Panc1 (cell line): ENCODE results near the gene ACSBG1. TPM values are rescaled to one million over a fixed set of nuclear protein-coding genes. Genes with fewer than 3 reads are reported as not detected.

Source experiments
- ATAC-seq: fragments of 200-7000 bp; cut with Tn5 transposase; 2 replicates; pipeline ENCODE4 v1.9.1; 2020; ENCODE audit warnings: mild to moderate bottlenecking, moderate library complexity
- BruUV-seq: library from RNA; stranded (reverse); fragments of 400-500 nt; replicated peaks from 2 replicates; lab custom pipeline; 2021; lab: Mats Ljungman, UMichigan
- CTCF ChIA-PET: fragments of 300-600 bp; sonication (Branson Sonifier 250); formaldehyde crosslinking; loops from one replicate; lab custom pipeline; 2022; ENCODE audit warnings: antibody characterized with exemption; lab: Charles Lee
- POLR2A ChIA-PET: fragments of 300-600 bp; sonication (Branson Sonifier 250); formaldehyde crosslinking; loops from one replicate; lab custom pipeline; 2022; ENCODE audit warnings: antibody characterized with exemption; lab: Charles Lee
- DNase-seq: peaks from one replicate; pipeline ENCODE4 v3.0.0-alpha.2; 2010; ENCODE audit warnings: low read depth, low spot score
- H3K27ac ChIP-seq: 2 replicates; pipeline ENCODE4 v1.5.1; 2011; ENCODE audit warnings: mild to moderate bottlenecking, low read length, inconsistent platforms
- H3K27me3 ChIP-seq: fragments of 200-500 bp; sonication (Bioruptor generic); 2 replicates; pipeline ENCODE4 v1.6.0; 2014; ENCODE audit warnings: low read length, inconsistent platforms; ENCODE audit not compliant: control insufficient read depth, insufficient read depth
- H3K36me3 ChIP-seq: fragments of 200-500 bp; sonication (Bioruptor generic); 2 replicates; pipeline ENCODE4 v1.5.1; 2014; ENCODE audit warnings: inconsistent platforms, mild to moderate bottlenecking, low read length, moderate library complexity; ENCODE audit not compliant: control insufficient read depth, insufficient read depth
- H3K4me1 ChIP-seq: 2 replicates; pipeline ENCODE4 v1.5.1; 2011; ENCODE audit warnings: inconsistent platforms, mild to moderate bottlenecking, low read length, moderate library complexity; ENCODE audit not compliant: control insufficient read depth, insufficient read depth
- H3K4me3 ChIP-seq, 2 experiments: 2 replicates each; pipeline ENCODE4 v1.5.1; 2011 to 2012; ENCODE audit warnings: low read depth in 2 of 2, low read length in 2 of 2, mild to moderate bottlenecking in 2 of 2, inconsistent platforms in 1 of 2, moderate library complexity in 1 of 2
- H3K9me3 ChIP-seq: fragments of 200-500 bp; sonication (Bioruptor generic); 2 replicates; pipeline ENCODE4 v1.5.1; 2014; ENCODE audit warnings: low read depth, mild to moderate bottlenecking, inconsistent platforms, low read length, moderate library complexity; ENCODE audit not compliant: control insufficient read depth, insufficient read depth
- POLR2AphosphoS5 ChIP-seq: IDR thresholded peaks from 2 replicates; pipeline ENCODE4 v1.6.1; 2012; ENCODE audit warnings: mild to moderate bottlenecking, low read depth, low read length, moderate library complexity
- REST ChIP-seq, 2 experiments: IDR thresholded peaks; 2 replicates each; pipeline ENCODE4 v1.6.1; 2011 to 2012; ENCODE audit warnings: low read depth in 2 of 2, control low read depth in 1 of 2, low read length in 1 of 2, mild to moderate bottlenecking in 1 of 2, moderate library complexity in 1 of 2; ENCODE audit not compliant: insufficient read depth in 1 of 2
- SIN3A ChIP-seq: IDR thresholded peaks from 2 replicates; pipeline ENCODE4 v1.6.1; 2012; ENCODE audit warnings: low read depth, mild to moderate bottlenecking, low read length, moderate library complexity, borderline replicate concordance; ENCODE audit not compliant: insufficient read depth
- TCF7L2 ChIP-seq: IDR thresholded peaks from 2 replicates; pipeline ENCODE4 v1.6.1; 2011; ENCODE audit warnings: mild to moderate bottlenecking, low read depth, low read length, inconsistent platforms
- in situ Hi-C: cut with HindIII; loops from 2 replicates; pipeline ENCODE4 v1.10.0; 2016; ENCODE audit warnings: low sequenced_read_pairs, low pct_unique_long_range_greater_than_20kb
- intact Hi-C: fragments of 100-400 bp; cut with micrococcal nuclease; formaldehyde crosslinking; loops from one replicate; pipeline ENCODE4 v1.10.0; 2022; ENCODE audit not compliant: unreplicated experiment
- total RNA-seq: library from RNA; stranded (reverse); gene quantifications from one replicate; pipeline ENCODE4 v1.2.1, GENCODE V29; 2021; ENCODE audit not compliant: unreplicated experiment
- TF ChIP-seq, protein P1 (sequence below): fragments of 450-650 bp; IDR thresholded peaks from 2 replicates; pipeline ENCODE4 v1.5.1; 2017; ENCODE audit warnings: mild to moderate bottlenecking

The ACSBG1 gene
- total RNA-seq, 1 experiment from 2014 or later: 0.31 TPM

DNA sequence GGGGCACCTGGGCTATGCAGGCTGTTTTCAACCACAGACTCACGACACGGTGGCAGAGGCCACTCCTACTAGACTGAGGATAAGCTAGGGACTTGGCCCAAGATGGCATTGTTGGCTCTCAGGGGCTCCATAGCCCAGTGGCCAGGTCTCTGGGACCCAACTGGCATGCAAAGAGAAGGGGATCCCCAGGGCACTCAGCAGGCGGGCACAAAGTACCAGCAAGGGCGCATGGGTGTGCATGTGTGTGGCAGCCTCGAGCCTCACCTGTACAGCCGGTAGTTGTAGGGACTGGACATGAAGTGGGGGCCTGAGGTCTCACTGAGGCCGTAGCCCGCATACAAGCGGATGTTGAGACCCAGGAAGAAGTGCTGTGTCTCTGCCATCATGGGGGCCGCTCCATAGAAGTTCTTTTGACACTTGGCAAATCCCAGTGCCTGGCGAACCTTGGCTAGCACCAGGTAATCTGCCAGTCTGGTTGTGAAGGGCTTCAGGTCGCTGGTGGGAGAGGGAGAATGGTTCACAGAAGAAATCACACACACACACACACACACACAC lies 55.0 kb downstream of the ACSBG1 start:
- TF ChIP-seq POLR2AphosphoS5 (no peak), TCF7L2 (no peak), SIN3A (no peak), REST (IDR thresholded peaks at IDR 0.05; ENCODE audit: insufficient read depth in 1 of 2, low read depth in 2 of 2, low read length in 1 of 2) (no peak)
- TF ChIP-seq, protein P1, sequence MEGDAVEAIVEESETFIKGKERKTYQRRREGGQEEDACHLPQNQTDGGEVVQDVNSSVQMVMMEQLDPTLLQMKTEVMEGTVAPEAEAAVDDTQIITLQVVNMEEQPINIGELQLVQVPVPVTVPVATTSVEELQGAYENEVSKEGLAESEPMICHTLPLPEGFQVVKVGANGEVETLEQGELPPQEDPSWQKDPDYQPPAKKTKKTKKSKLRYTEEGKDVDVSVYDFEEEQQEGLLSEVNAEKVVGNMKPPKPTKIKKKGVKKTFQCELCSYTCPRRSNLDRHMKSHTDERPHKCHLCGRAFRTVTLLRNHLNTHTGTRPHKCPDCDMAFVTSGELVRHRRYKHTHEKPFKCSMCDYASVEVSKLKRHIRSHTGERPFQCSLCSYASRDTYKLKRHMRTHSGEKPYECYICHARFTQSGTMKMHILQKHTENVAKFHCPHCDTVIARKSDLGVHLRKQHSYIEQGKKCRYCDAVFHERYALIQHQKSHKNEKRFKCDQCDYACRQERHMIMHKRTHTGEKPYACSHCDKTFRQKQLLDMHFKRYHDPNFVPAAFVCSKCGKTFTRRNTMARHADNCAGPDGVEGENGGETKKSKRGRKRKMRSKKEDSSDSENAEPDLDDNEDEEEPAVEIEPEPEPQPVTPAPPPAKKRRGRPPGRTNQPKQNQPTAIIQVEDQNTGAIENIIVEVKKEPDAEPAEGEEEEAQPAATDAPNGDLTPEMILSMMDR: no peak
- in situ Hi-C loops: no loop called here
- no peak for ATAC-seq
- Histone ChIP-seq H3K27me3 (no peaks in the 10 kb centered on the region), H3K4me1 (no peaks in the 10 kb centered on the region), H3K4me3 (no peak overlapping the region), H3K36me3 (no peaks in the 10 kb centered on the region), H3K27ac (no peak overlapping the region), H3K9me3 (no peaks in the 10 kb centered on the region)
- intact Hi-C loops: no loop called here
- ChIA-PET POLR2A (no interaction called here), CTCF (interaction anchor here (1.1 kb wide), 1 partner anchor 16 kb away, joined by 4 read pairs; no protein-coding TSS in a partner anchor)
- no peak for DNase-seq
- no TSS peak for BruUV-seq

- intact Hi-C loops (no loop called here), in situ Hi-C loops (no loop called here)
- no peak for DNase-seq
- Histone ChIP-seq H3K27me3 (no peaks in the 10 kb centered on the region), H3K36me3 (no peaks in the 10 kb centered on the region), H3K27ac (no peak overlapping the region), H3K9me3 (no peaks in the 10 kb centered on the region), H3K4me3 (no peak overlapping the region), H3K4me1 (no peaks in the 10 kb centered on the region)
- BruUV-seq: no TSS peak
- ChIA-PET POLR2A (no interaction called here), CTCF (interaction anchor here (0.7 to 2.3 kb wide), 5 partner anchors 17 to 70 kb away, joined by 3 to 8 read pairs (median 4); no protein-coding TSS in a partner anchor)
- no peak for TF ChIP-seq TCF7L2
- no peak for TF ChIP-seq REST (IDR thresholded peaks at IDR 0.05; ENCODE audit: insufficient read depth in 1 of 2, low read depth in 2 of 2, low read length in 1 of 2)
- TF ChIP-seq POLR2AphosphoS5: no peak
- TF ChIP-seq, protein P1: no peak
- no peak for TF ChIP-seq SIN3A
- ATAC-seq: no peak
Observed at GRCh38 chr15:78178064-78178463, 56.3 kb downstream of the ACSBG1 start.
